Measurements from ENCODE around the gene TRABD2B. TPM values are rescaled to one million over a fixed set of nuclear protein-coding genes. Genes with fewer than 3 reads are reported as not detected.

Gene TRABD2B
- total RNA-seq, 1 donor from 2014 or later: 1.4 TPM

- intact Hi-C loops (cut with micrococcal nuclease): no loop called here
- Histone ChIP-seq H3K27me3 (ENCODE audit: low read depth) (no peaks in the 10 kb centered on the region), H3K36me3 (no peaks in the 10 kb centered on the region), H3K4me1 (peaks cover 9% of the 10 kb centered on the region), H3K4me3 (no peak overlapping the region), H3K27ac (replicated peaks) (no peak overlapping the region), H3K9me3 (replicated peaks) (no peaks in the 10 kb centered on the region)
- no peak for TF ChIP-seq CTCF (IDR thresholded peaks at IDR 0.05; ENCODE audit: borderline replicate concordance)
- DNase-seq: no peak
Observed at GRCh38 chr1:47805921-47806361, 191.2 kb downstream of the TRABD2B start.

- H3K36me3 ChIP-seq: no peaks in the 10 kb centered on the region
- no peaks in the 10 kb centered on the region for H3K27me3 ChIP-seq (ENCODE audit: low read depth)
- intact Hi-C loops (cut with micrococcal nuclease): no loop called here
- peaks cover 9% of the 10 kb centered on the region for H3K4me1 ChIP-seq
- H3K4me3 ChIP-seq: no peak overlapping the region
- TF ChIP-seq CTCF (IDR thresholded peaks at IDR 0.05; ENCODE audit: borderline replicate concordance): no peak
- H3K27ac ChIP-seq (replicated peaks): no peak overlapping the region
- DNase-seq: no peak
- H3K9me3 ChIP-seq (replicated peaks): no peaks in the 10 kb centered on the region
Observed at GRCh38 chr1:47805018-47805417, 192.2 kb downstream of the TRABD2B start.

- intact Hi-C loops (cut with micrococcal nuclease): no loop called here
- H3K27ac ChIP-seq (replicated peaks): no peak overlapping the region
- peaks cover 9% of the 10 kb centered on the region for H3K4me1 ChIP-seq
- no peak for DNase-seq
- TF ChIP-seq CTCF (IDR thresholded peaks at IDR 0.05; ENCODE audit: borderline replicate concordance): no peak
- no peak overlapping the region for H3K4me3 ChIP-seq
- no peaks in the 10 kb centered on the region for H3K36me3 ChIP-seq
- no peaks in the 10 kb centered on the region for H3K9me3 ChIP-seq (replicated peaks)
- H3K27me3 ChIP-seq (ENCODE audit: low read depth): no peaks in the 10 kb centered on the region
Observed at GRCh38 chr1:47803815-47804501, 193.2 kb downstream of the TRABD2B start.

- DNase-seq: no peak
- no peaks in the 10 kb centered on the region for H3K27me3 ChIP-seq (ENCODE audit: low read depth)
- H3K36me3 ChIP-seq: no peaks in the 10 kb centered on the region
- no peak overlapping the region for H3K4me3 ChIP-seq
- no peak overlapping the region for H3K27ac ChIP-seq (replicated peaks)
- no peak for TF ChIP-seq CTCF (IDR thresholded peaks at IDR 0.05; ENCODE audit: borderline replicate concordance)
- no peaks in the 10 kb centered on the region for H3K9me3 ChIP-seq (replicated peaks)
- intact Hi-C loops (cut with micrococcal nuclease): loop anchor here (10.0 kb wide), 1 partner anchor 197 kb away; the partner anchor contains the start of gene TRABD2B
- peaks cover 6% of the 10 kb centered on the region for H3K4me1 ChIP-seq
Observed at GRCh38 chr1:47797575-47797974, 199.6 kb downstream of the TRABD2B start.

- no peak overlapping the region for H3K27ac ChIP-seq (replicated peaks)
- H3K36me3 ChIP-seq: no peaks in the 10 kb centered on the region
- H3K4me3 ChIP-seq: no peak overlapping the region
- no peak for TF ChIP-seq CTCF (IDR thresholded peaks at IDR 0.05; ENCODE audit: borderline replicate concordance)
- no peak for DNase-seq
- intact Hi-C loops (cut with micrococcal nuclease): loop anchor here (10.0 kb wide), 1 partner anchor 198 kb away; the partner anchor contains the start of gene TRABD2B
- H3K27me3 ChIP-seq (ENCODE audit: low read depth): no peaks in the 10 kb centered on the region
- H3K4me1 ChIP-seq: peaks cover 6% of the 10 kb centered on the region
- no peaks in the 10 kb centered on the region for H3K9me3 ChIP-seq (replicated peaks)
Observed at GRCh38 chr1:47796626-47797025, 200.6 kb downstream of the TRABD2B start.
